NCI-H69 (cell line): ENCODE results near the gene CIDEA.

Source experiments
- DNase-seq: peaks from one replicate; lab custom pipeline; 2025; lab: John Stamatoyannopoulos, UW

The CIDEA gene

GRCh38 chr18:12301263-12302005 is 47.3 kb downstream of the CIDEA start:
- DNase-seq = no peak

GRCh38 chr18:12302391-12303147 is 48.4 kb downstream of the CIDEA start:
- no peak for DNase-seq

GRCh38 chr18:12304351-12305210 is 50.4 kb downstream of the CIDEA start:
- peak; percentile 90 for DNase-seq

GRCh38 chr18:12305211-12305610 is 51.0 kb downstream of the CIDEA start:
- DNase-seq = no peak

DNA sequence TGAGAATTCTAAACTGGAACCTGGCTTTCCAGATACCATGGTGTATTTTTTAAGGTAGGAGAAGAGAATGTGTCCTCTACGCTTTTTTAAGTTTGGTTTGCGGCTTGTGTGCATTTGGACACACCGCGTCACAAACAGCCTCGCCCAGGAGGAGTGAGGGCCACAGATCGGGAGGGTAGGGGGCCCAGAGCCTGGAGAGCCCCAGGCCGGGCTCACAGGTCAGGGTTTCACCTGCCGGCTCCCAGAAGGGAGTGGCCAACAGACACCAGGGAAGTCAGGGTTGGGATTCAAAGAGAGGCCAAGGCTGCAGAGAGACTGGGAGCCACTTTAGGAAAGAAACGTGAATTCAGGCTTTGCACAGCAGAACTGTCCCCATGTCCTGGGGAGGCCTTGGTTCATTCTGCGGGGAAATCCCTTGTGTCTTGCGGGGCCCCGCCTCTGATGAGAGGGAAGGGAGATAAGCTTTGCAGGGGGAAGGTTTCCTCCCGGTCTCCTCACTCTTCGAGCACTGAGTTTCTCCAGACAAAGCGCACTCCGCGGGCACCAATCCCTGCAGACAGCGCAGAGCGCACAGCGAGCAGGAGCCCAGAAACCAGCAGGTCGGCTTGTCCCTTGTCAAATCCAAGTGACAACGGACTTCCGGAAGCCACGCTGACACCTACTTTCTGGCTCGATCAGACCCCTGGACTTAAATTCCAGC is 51.9 kb downstream of the CIDEA start:
- no peak for DNase-seq

DNA sequence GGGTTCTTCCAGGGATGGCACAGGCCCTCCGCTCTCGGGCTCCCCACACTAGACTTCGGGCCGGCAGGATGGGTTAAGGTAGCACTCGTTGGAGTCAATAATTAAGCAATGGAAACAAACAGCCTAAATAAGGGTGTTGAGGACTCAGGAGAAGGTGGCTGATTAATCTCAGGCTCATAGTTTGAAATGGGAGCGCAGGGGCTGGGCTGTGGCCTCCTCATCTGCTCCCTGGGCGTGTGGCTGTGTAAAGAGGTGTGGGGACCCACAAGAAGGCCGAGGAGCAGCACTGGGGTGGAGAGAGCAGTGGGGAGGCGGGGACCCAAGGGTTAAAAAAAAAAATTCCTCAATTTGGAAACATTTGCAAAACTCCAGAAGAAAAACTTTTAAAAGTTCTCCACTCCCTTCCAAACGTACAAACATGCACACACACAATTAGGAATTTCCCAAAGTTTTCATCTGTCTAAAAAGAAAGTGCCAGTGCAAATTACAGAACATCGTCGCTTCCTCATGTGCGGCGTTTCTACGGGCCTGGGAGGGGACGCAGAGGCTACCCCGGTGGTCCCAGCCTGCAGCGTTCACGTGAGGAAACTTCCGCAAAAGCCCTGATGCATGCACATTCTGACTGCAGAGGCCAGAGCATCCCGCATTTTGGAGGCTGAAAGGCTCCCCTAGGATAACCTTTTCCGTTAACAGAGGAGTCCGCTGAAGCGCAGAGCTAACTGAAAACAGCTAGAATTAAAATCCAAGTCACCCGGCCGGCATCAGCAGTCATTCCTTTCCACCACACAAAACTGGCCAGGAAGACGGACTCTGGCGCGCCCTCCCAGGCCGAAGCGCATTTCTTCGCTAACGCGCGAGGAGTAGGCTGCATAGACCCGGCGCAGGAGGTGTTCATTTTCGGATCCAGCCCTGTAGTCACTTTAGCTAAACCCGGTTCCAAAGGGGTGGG is 52.9 kb downstream of the CIDEA start:
- DNase-seq = no peak

DNA sequence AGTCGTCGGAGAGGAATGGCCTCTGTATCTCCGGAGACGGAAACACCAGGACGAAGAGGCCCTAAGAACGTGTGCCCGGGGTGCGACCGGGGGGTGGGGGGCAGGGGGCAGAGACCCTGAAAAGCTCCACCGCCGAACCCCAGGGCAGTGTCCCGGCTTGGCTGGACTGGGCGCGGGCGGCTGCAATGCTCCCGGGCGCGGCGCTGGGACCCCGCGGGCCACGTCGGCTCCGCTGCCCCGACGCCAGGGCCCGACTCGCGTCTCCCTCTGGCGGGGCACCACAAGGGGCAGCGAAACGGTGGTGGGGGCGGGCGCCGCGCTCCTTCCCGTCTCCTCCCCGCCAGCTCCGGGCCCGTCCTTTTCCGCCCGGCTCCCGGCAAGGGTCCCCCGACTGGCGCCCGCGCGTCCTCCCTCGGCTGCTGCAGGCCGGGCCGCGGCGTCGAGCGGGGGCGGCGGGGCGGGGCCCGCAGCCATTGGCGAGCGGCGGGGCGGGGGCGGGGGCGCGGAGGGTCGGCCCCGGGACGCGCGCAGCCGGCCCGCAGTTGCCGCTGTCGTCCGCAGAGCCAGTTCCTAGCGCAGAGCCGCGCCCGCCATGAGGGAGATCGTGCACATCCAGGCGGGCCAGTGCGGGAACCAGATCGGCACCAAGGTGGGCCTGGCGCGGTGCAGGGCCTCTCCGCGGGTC is 53.7 kb downstream of the CIDEA start, which contains the start of gene TUBB6:
TUBB6 (plus strand) TSS at position 541 of the 685 bp plus-strand sequence; CDS start at position 593, 52 bp downstream.
- DNase-seq = peak; percentile 64

- DNase-seq = peak; percentile 65
Measured at GRCh38 chr18:12308386-12309100, 54.4 kb downstream of the CIDEA start.

DNA sequence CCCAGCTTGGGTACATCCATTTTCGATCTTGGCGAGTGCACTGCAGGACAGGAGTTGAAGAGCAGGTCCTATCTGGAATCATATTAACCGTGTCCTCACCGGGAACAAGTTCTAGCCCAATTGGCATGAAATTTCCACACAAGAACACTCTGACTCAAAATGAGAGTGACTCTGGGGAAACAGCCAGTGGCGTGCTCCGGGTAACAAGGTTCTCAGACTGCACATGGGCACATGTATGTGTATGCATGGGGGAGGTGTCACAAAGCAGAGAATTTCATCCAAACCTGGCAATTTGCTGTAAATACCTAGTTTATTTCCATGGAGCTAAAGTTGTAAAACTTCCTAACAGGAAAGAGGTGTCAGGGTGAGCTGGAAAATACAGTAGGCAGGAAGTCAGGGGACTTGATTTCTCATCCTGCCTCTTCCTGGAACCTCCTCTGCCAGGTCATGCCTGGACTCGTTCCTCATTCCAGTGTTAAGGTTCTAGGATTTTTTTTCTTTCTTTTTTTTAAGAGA is 55.6 kb downstream of the CIDEA start:
- no peak for DNase-seq

GRCh38 chr18:12310762-12311161 is 56.6 kb downstream of the CIDEA start:
- no peak for DNase-seq

DNA sequence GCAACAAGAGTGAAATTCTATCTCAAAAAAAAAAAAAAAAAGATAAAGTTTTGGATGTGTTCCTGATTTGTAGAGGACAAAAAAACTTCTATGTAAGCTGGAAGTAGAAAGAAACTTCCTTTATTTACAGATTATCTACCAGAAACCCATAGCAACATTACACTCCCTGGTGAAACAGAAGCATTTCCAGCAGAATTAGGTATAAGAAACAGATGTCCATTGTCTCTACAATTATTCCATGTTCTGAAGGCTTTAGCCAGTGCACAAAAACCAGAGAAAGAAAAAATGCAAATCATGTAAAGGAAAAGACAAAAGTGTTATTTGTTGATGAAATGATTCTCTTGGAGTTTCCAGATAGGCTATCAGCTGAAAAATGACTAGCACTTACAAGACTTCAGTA is 58.8 kb downstream of the CIDEA start:
- DNase-seq = no peak

GRCh38 chr18:12313530-12314245 is 59.5 kb downstream of the CIDEA start:
- no peak for DNase-seq

DNA sequence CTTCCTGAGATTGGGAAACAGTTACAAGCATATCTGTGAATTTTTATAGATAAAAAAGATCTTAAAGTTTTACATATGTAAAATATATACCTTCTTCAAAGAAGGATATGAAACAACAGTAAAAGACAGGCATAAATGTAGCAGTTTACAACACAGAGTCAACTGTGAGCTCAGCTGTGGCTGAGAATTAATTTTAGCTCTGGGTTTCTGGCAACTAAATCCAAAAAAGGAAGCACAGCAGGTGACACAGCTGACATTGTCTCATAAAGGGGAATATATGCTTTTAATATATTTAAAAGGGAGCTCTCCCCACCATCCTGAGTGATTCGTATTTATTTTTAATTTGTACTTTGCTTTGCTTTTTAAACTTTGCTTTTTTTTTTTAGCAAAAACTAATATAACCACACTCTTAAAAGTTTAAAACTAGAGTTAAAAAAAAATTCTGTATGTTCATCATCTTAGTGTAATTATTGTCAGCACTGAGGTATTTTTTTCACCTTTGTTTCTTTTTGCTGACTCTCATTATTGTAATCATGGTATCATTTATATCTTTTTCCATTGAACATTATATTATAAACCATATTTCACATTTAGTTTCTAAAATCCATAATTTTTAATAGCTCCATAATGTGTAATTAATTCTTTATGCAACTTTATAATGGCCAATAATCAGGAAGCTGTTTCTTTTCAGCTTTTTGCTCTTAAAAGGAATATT is 60.6 kb downstream of the CIDEA start:
- DNase-seq = no peak

DNA sequence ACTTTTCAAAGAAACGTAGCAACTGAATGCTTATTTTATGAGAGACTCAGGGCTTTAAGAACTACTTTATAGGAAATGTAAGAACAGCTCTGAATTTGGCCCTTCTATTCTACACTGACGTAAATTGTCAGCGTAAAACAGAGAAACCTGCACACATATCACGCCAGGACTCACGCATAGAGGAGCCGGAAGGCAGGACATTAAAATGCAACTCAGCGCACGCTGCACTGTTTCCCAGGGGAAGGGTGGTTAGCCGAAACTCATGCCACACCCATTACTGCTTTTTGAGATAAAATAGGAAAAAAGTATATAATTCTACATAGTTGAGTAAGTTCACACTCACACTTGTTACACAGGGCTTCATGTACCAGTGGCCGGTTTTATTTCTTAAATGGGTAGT is 61.3 kb downstream of the CIDEA start:
- no peak for DNase-seq

DNA sequence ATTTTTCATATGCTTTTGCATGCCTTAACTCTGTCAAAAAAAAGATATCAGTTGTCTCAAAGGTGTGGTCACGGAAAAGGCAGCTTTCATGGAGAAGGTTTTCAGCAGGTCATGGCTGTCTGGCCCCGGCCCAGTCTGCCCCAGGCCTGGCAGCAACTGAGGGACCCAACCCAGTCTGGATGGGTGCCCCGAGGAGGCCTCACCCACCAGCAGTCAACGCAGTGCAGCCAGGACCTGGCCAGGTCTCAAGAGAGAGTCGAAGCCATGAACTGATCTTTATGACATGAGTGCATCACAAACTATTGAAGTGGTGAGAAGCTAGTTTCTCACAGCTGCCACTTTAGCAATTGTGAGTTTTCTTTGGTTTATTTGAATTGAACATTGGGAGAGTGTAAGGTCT is 61.8 kb downstream of the CIDEA start:
- no peak for DNase-seq

DNA sequence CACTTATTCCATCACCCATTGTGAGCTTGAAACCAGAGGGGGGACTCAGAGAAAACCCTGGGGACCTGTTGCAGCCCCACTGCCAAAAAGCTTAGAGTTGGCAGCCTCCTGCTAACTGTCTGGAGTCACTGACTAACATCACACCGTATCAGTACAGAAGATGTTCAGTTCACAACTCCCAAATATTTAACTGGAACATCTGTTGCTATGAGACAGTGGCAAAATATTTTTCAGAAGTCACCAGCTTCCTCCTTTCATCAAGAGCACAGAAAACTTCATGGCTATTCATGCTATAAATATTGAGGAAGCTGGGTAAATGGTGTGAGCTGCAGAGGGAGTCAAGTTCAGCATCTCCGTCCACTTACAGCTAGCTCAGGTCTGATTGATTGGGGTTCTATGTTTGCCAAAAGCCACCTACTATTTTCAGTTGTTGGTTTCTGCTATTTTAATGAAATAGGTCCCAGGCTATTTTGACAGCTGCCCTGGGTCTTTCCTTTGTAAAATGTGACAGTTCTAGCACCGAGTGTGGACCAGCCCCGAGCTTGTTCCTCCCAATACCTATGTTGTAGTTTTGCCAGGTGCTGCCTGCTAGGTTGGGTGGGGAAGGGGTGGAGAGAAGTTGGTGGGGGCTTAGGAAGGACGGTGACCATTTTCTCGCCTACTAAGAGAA is 63.6 kb downstream of the CIDEA start:
- DNase-seq = no peak

GRCh38 chr18:12318334-12318697 is 64.2 kb downstream of the CIDEA start:
- DNase-seq = peak; percentile 57
